Measurements from ENCODE around the gene CHAD. TPM values are rescaled to one million over a fixed set of nuclear protein-coding genes. Genes with fewer than 3 reads are reported as not detected.
A peak's percentile ranks its signal among the peaks of the same experiment; 100 is the strongest.

Gene CHAD
- total and polyA plus RNA-seq, 2 donors (not counting 1 experiment from before 2014, with no cell fraction given), result 3.5 to 4.4 TPM

- intact Hi-C loops (cut with micrococcal nuclease), result loop anchor here (10.0 kb wide), 1 partner anchor 50 kb away; the partner anchor contains the start of genes EME1 and MRPL27
- Mint-ChIP-seq H3K4me1 (peaks cover 53% of the 10 kb centered on the region), H3K27me3 (no peaks in the 10 kb centered on the region), H3K4me3 (peak overlapping the region; percentile 94), H3K27ac (peak overlapping the region; percentile 93), H3K9me3 (ENCODE audit: insufficient read depth) (no peaks in the 10 kb centered on the region)
- Histone ChIP-seq H3K79me2 (ENCODE audit: control insufficient read depth, insufficient read depth, low read length) (peaks cover 33% of the 10 kb centered on the region), H3K9ac (ENCODE audit: low read length) (peak overlapping the region; percentile 77), H3K9me3 (ENCODE audit: control extremely low read depth in 1 of 3, control insufficient read depth in 2 of 3, insufficient read depth in 1 of 3, low read length in 2 of 3) (no peaks in the 10 kb centered on the region), H3K27ac (ENCODE audit: low read length in 2 of 2) (peak overlapping the region; percentile 29 to 46), H3K4me2 (replicated peaks; ENCODE audit: low read depth, low read length, poor library complexity, severe bottlenecking) (peak overlapping the region; percentile 96), H3K4me3 (ENCODE audit: control extremely low read depth in 1 of 5, extremely low read depth in 1 of 5, insufficient read depth in 1 of 5, low read depth in 2 of 5, low read length in 4 of 5) (peak overlapping the region in 4 of 5 experiments; percentile 69 to 82 (median 73)), H3K27me3 (replicated peaks in 1 of 4; ENCODE audit: control extremely low read depth in 1 of 4, control insufficient read depth in 3 of 4, insufficient read depth in 4 of 4, low read length in 3 of 4) (no peaks in the 10 kb centered on the region), H3K36me3 (replicated peaks in 1 of 2; ENCODE audit: control extremely low read depth in 1 of 2, control insufficient read depth in 1 of 2, extremely low read depth in 1 of 2, insufficient read depth in 2 of 2, low read length in 1 of 2) (peaks cover 0 to 2% of the 10 kb centered on the region in 2 experiments), H4K20me1 (ENCODE audit: control insufficient read depth, insufficient read depth, low read length, poor library complexity, severe bottlenecking) (no peaks in the 10 kb centered on the region), H2AFZ (ENCODE audit: insufficient read depth, low read depth, low read length, poor library complexity, severe bottlenecking) (peak overlapping the region; percentile 92), H3K4me1 (ENCODE audit: control insufficient read depth in 2 of 2, insufficient read depth in 2 of 2, low read length in 2 of 2) (peaks cover 33 to 47% of the 10 kb centered on the region in 2 donors)
- no peak for TF ChIP-seq EZH2 (IDR thresholded peaks at IDR 0.05; ENCODE audit: borderline replicate concordance, insufficient read depth, low read depth, low read length, poor library complexity, severe bottlenecking)
- no peak for TF ChIP-seq CTCF (IDR thresholded peaks at IDR 0.05)
- ChIA-PET POLR2A (interaction anchor here (2.2 kb wide), 1 partner anchor 27 kb away, joined by 21 read pairs; the partner anchor contains the start of gene LRRC59), CTCF (interaction anchor here (1.0 to 3.2 kb wide), 3 partner anchors 27 to 64 kb away, joined by 3 to 28 read pairs (median 3); partner anchors contain the start of gene LRRC59)
- 94% methylated on average over 7 of the region's 8 CpGs for WGBS (ENCODE audit: insufficient coverage)
- ATAC-seq (ENCODE audit: low read depth), result no peak
- no peak for DNase-seq
These were observed 43.5 kb downstream of the CHAD start for GRCh38 chr17:50424996-50425681.
